Esophagus squamous epithelium (tissue), 4 donors: ENCODE data around the gene VAT1.

Source experiments
- CTCF ChIP-seq, 6 experiments: fragments of 450-650 bp in 4 of 6; fragments of 200-600 bp in 2 of 6; sonication (generic) in 2 of 6; IDR thresholded peaks; one replicate each; pipeline ENCODE4 v1.5.1; 2016 to 2019; ENCODE audit warnings: antibody characterized with exemption in 6 of 6, mild to moderate bottlenecking in 4 of 6, moderate library complexity in 4 of 6
- POLR2A ChIP-seq, 4 donors: fragments of 450-650 bp; IDR thresholded peaks; one replicate each; pipeline ENCODE4 v1.6.1; 2017; ENCODE audit warnings: antibody characterized with exemption in 4 of 4, mild to moderate bottlenecking in 4 of 4, moderate library complexity in 3 of 4

- TF ChIP-seq CTCF (IDR thresholded peaks at IDR 0.05): peak in 1 of 6 experiments; percentile 3
- TF ChIP-seq POLR2A (IDR thresholded peaks at IDR 0.05): peak in 1 of 4 donors; percentile 63
Observed at GRCh38 chr17:43021741-43022512, at the start of gene VAT1.
